Spleen (tissue), 11 donors: ENCODE data around the gene ADARB2. TPM values are rescaled to one million over a fixed set of nuclear protein-coding genes. Genes with fewer than 3 reads are reported as not detected.

Experiments used
- DNase-seq: peaks from one replicate; pipeline ENCODE4 v3.0.0-alpha.2; 2020
- H3K27ac ChIP-seq, 8 donors: fragments of 200-600 bp; sonication (generic) in 7 of 8; 1 replicate in 4 of 8; 2 replicates in 4 of 8; pipeline versions ENCODE4 v1.5.0 to v1.8.0; 2016 to 2021; ENCODE audit warnings: inconsistent platforms in 4 of 8, mild to moderate bottlenecking in 4 of 8, moderate library complexity in 1 of 8
- H3K27me3 ChIP-seq, 7 donors: fragments of 200-600 bp; sonication (generic) in 6 of 7; replicated peaks in 1 of 7; 1 replicate in 4 of 7; 2 replicates in 3 of 7; pipeline versions ENCODE4 v1.5.0 to v1.8.0; 2016 to 2021; ENCODE audit warnings: inconsistent platforms in 3 of 7, mild to moderate bottlenecking in 1 of 7
- H3K36me3 ChIP-seq, 6 donors: fragments of 200-600 bp; sonication (generic) in 5 of 6; 1 replicate in 4 of 6; 2 replicates in 2 of 6; pipeline versions ENCODE4 v1.5.0 to v1.8.0; 2016 to 2021; ENCODE audit warnings: inconsistent platforms in 2 of 6
- H3K4me1 ChIP-seq, 6 donors: fragments of 200-600 bp; sonication (generic) in 5 of 6; 1 replicate in 3 of 6; 2 replicates in 3 of 6; pipeline versions ENCODE4 v1.5.0 to v1.8.0; 2016 to 2021; ENCODE audit warnings: inconsistent platforms in 3 of 6
- H3K4me3 ChIP-seq, 8 donors: fragments of 200-600 bp; sonication (generic) in 7 of 8; 1 replicate in 4 of 8; 2 replicates in 4 of 8; pipeline versions ENCODE4 v1.5.0 to v1.8.0; 2016 to 2021; ENCODE audit warnings: inconsistent platforms in 4 of 8, mild to moderate bottlenecking in 4 of 8, moderate library complexity in 2 of 8
- H3K9me3 ChIP-seq, 8 donors: fragments of 200-600 bp; sonication (generic) in 7 of 8; 1 replicate in 4 of 8; 2 replicates in 4 of 8; pipeline versions ENCODE4 v1.5.0 to v1.8.0; 2016 to 2021; ENCODE audit warnings: inconsistent platforms in 4 of 8
- CTCF ChIP-seq, 11 experiments: fragments of 200-600 bp in 7 of 11; fragments of 450-650 bp in 4 of 11; sonication (generic) in 4 of 11; IDR thresholded peaks in 8 of 11; conservative IDR thresholded peaks in 3 of 11; 1 replicate in 7 of 11; 2 replicates in 4 of 11; pipeline versions ENCODE4 v1.4.0 to v1.8.0; 2016 to 2021; ENCODE audit warnings: antibody characterized with exemption in 11 of 11, inconsistent platforms in 4 of 11, mild to moderate bottlenecking in 1 of 11
- POLR2A ChIP-seq, 3 donors: fragments of 450-650 bp; IDR thresholded peaks; one replicate each; pipeline ENCODE4 v1.5.1; 2017; ENCODE audit warnings: antibody characterized with exemption in 3 of 3, mild to moderate bottlenecking in 1 of 3
- POLR2AphosphoS5 ChIP-seq, 3 donors: sonication (generic); formaldehyde crosslinking; IDR thresholded peaks; one replicate each; pipeline ENCODE4 v1.5.1; 2017; ENCODE audit warnings: antibody characterized with exemption in 3 of 3
- WGBS, 5 donors: extraction: QIAGEN DNeasy Blood & Tissue Kit in 3 of 5; methylation state at CpG; one replicate each; pipeline versions ENCODE4 v1.1.5 to v1.1.7; 2013 to 2018; 5-methylcytosine and 5-hydroxymethylcytosine counted together
- intact Hi-C: fragments of 100-400 bp; cut with DNase I; formaldehyde crosslinking; loops from one replicate; pipeline ENCODE4 v1.15.0; 2023; ENCODE audit warnings: low total_unique reads
- polyA plus RNA-seq, 3 donors: library from polyadenylated mRNA; stranded (reverse); fragments of 200-250 nt; gene quantifications; one replicate each; pipeline ENCODE4 v1.2.1, GENCODE V29; 2013
- total RNA-seq, 7 donors: library from RNA; depleted of rRNA in 3 of 7; stranded (reverse); fragments of >200 nt in 3 of 7; fragmentation: NEBNext Ultra II Directional in 4 of 7; extraction: Animal tissue kit (Norgen Biotek cat#: 25700) in 4 of 7; gene quantifications; one replicate each; pipeline versions ENCODE4 v1.1.0 to v1.2.1, GENCODE V29; 2016 to 2021
- donor health status: healthy with polysubstance abuse.
- donor health status: DM: no; HTN: no; CAD: no; lungs with moderate emphysema.
- donor health status: DM: no; HTN: no; CAD: no.
- donor health status: Bipolar disorder and iron deficiency.
- donor health status: healthy.
- donor health status: DM: no; HTN: no; CAD: no.
- donor health status: DM: yes; HTN: yes; CAD: no.

ADARB2 gene
- total and polyA plus RNA-seq, 10 donors = 0.05 to 8.1 (median 0.96) TPM

- no peak for TF ChIP-seq CTCF (IDR thresholded peaks at IDR 0.05 in 8 of 11, conservative IDR thresholded peaks at IDR 0.05 in 3 of 11)
- Histone ChIP-seq H3K4me3 (no peak overlapping the region), H3K9me3 (no peaks in the 10 kb centered on the region), H3K27ac (no peak overlapping the region), H3K27me3 (peaks cover 0 to 28% (median 0%) of the 10 kb centered on the region in 7 donors), H3K4me1 (peaks cover 0 to 4% (median 0%) of the 10 kb centered on the region in 6 donors), H3K36me3 (no peaks in the 10 kb centered on the region)
- DNase-seq = no peak
- intact Hi-C loops = no loop called here
- 78 to 88% (median 86%) methylated on average over 21 of the region's 21 CpGs for WGBS, 5 donors
Measured at GRCh38 chr10:1673568-1674345, 63.6 kb downstream of the ADARB2 start.

DNA sequence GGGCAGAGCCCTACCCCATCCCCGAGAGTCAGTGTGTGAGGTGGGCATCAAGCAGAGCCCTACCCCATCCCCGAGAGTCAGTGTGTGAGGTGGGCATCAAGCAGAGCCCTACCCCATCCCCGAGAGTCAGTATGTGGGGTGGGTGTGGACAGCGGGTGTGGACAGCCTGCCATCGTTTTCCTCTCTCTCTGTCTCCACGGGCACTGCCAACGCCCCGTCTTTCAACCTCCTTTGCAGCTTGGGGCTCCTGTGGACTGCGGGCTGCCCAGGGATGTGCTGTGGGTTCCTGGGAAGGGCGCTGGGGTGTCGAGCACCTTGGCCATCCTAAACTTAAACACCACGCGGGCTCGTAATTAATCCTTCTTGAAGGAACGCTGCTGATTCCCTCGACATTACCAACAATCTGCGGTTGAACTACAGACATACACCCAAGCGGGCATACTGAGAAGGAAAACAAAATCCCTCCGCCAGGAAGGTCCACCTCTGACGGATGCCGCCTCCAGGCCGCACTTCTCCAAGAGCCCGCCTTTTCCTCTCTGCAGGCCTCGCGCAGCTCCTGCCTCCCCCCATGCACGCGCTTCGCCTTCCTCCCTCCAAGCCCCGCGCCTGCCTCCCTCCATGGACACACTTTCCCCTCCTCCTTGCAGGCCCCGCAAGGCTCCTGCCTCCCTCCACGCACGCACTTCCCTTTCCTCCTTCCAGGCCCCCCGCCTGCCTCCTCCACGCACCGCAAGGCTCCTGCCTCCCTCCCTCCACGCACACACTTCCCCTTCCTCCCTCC, 65.1 kb downstream of the ADARB2 start:
- TF ChIP-seq POLR2AphosphoS5 (IDR thresholded peaks at IDR 0.05) (no peak), CTCF (IDR thresholded peaks at IDR 0.05 in 8 of 11, conservative IDR thresholded peaks at IDR 0.05 in 3 of 11) (no peak), POLR2A (IDR thresholded peaks at IDR 0.05) (no peak)
- Histone ChIP-seq H3K27ac (no peak overlapping the region), H3K9me3 (no peaks in the 10 kb centered on the region), H3K27me3 (peaks cover 0 to 23% (median 0%) of the 10 kb centered on the region in 7 donors), H3K4me3 (no peak overlapping the region), H3K36me3 (no peaks in the 10 kb centered on the region), H3K4me1 (no peaks in the 10 kb centered on the region)
- intact Hi-C loops = no loop called here
- DNase-seq = peak; percentile 68
- WGBS, 5 donors = 76 to 83% (median 80%) methylated on average over 37 of the region's 37 CpGs

DNA sequence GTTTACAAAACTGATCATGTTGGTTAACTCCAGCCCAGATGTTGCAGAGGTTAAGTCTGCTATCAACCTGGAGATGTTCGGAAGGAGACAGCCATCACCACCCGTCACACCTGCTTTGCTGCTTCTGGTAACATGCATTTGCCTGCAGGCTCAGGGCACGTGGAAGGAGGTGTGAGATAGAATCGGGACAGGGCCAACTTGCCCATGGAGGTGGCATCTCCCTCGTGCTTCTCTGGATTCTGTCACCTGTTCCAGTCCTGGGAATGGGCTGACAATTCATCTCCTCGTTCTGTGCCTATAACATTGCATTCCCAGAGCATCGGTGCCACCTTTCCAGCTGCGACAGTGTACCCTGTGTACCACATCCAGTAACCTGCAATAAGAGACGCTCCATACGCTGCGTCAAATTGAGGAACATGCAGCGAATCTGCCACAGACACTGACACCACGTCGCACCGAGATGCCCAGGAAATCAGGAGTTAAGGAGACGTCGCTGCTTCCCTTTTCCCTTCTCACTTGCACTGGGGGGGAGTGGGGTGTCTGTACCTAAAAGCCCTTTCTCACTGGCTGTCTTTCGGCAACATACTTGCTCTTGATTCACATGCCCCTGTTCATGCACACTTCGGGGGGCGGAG, 65.8 kb downstream of the ADARB2 start:
- no peaks in the 10 kb centered on the region for H3K9me3 ChIP-seq
- H3K36me3 ChIP-seq = no peaks in the 10 kb centered on the region
- H3K27me3 ChIP-seq = peaks cover 0 to 23% (median 0%) of the 10 kb centered on the region in 7 donors
- DNase-seq = no peak
- H3K27ac ChIP-seq = no peak overlapping the region
- no peak overlapping the region for H3K4me3 ChIP-seq
- WGBS, 5 donors = 78 to 89% (median 86%) methylated on average over 20 of the region's 20 CpGs
- TF ChIP-seq POLR2AphosphoS5 (IDR thresholded peaks at IDR 0.05) (no peak), POLR2A (IDR thresholded peaks at IDR 0.05) (no peak), CTCF (IDR thresholded peaks at IDR 0.05 in 8 of 11, conservative IDR thresholded peaks at IDR 0.05 in 3 of 11) (no peak)
- no peaks in the 10 kb centered on the region for H3K4me1 ChIP-seq
- intact Hi-C loops = no loop called here
